K562 (cell line): Measurements from ENCODE around the gene ST6GALNAC3. TPM values are rescaled to one million over a fixed set of nuclear protein-coding genes. Genes with fewer than 3 reads are reported as not detected.

Experiments used
- ATAC-seq: fragments of 200-7000 bp; cut with Tn5 transposase; 3 replicates; pipeline ENCODE4 v1.9.1; 2020; ENCODE audit warnings: moderate library complexity
- BruUV-seq: library from RNA; stranded (reverse); fragments of 400-500 nt; replicated peaks from 2 replicates; lab custom pipeline; 2021; lab: Mats Ljungman, UMichigan
- CTCF ChIA-PET: fragments of 300-600 bp; formaldehyde crosslinking; extraction: SDS; loops from one replicate; lab custom pipeline; 2021; ENCODE audit warnings: low intra/inter-chr PET ratio; lab: Yijun Ruan, JAX
- POLR2A ChIA-PET: fragments of 300-600, 350-650 bp; sonication (Branson Sonifier 250); formaldehyde crosslinking; extraction: SDS; loops from one replicate; lab custom pipeline; 2021; ENCODE audit warnings: antibody characterized with exemption, inconsistent platforms; lab: Yijun Ruan, JAX
- DNase-seq, 4 experiments: peaks; one replicate each; pipeline versions ENCODE4 v3.0.0 to v3.0.0-alpha.2; 2011 to 2018; ENCODE audit warnings: low spot score in 3 of 4, mixed read lengths in 3 of 4; ENCODE audit errors: extremely low read depth in 1 of 4
- FAIRE-seq: peaks from 2 replicates; lab custom pipeline; 2011; peaks lifted over from hg19 to GRCh38; lab: Jason Lieb, UNC
- H2AFZ ChIP-seq: 2 replicates; pipeline ENCODE4 v1.6.0; 2011; ENCODE audit warnings: low read depth, low read length, control low read depth, inconsistent platforms
- H3K27ac ChIP-seq: fragments of 200-600 bp; 3 replicates; pipeline ENCODE4 v1.8.0; 2011; ENCODE audit warnings: low read depth, mild to moderate bottlenecking, control low read depth, inconsistent platforms, low read length, moderate library complexity, mixed read lengths; ENCODE audit errors: extremely low read depth
- H3K27me3 ChIP-seq, 2 experiments: fragments of 300-600 bp in 1 of 2; 2 replicates in 1 of 2; 3 replicates in 1 of 2; pipeline versions ENCODE4 v1.6.0 to v1.8.0; 2011; ENCODE audit warnings: inconsistent platforms in 2 of 2, low read length in 2 of 2, mild to moderate bottlenecking in 1 of 2, mixed read lengths in 1 of 2, moderate library complexity in 1 of 2; ENCODE audit not compliant: control insufficient read depth in 2 of 2, insufficient read depth in 2 of 2
- H3K36me3 ChIP-seq: fragments of 300-600 bp; 3 replicates; pipeline ENCODE4 v1.8.0; 2011; ENCODE audit warnings: mild to moderate bottlenecking, low read length, inconsistent platforms; ENCODE audit not compliant: control insufficient read depth, insufficient read depth
- H3K4me1 ChIP-seq, 2 experiments: fragments of 200-600 bp in 1 of 2; replicated peaks in 1 of 2; 2 replicates in 1 of 2; 3 replicates in 1 of 2; pipeline versions ENCODE4 v1.5.1 to v1.8.0; 2011; ENCODE audit warnings: inconsistent platforms in 2 of 2, low read length in 2 of 2, mild to moderate bottlenecking in 1 of 2, mixed read lengths in 1 of 2, moderate library complexity in 1 of 2; ENCODE audit not compliant: control insufficient read depth in 2 of 2, insufficient read depth in 2 of 2
- H3K4me2 ChIP-seq: 2 replicates; pipeline ENCODE4 v1.6.1; 2011; ENCODE audit warnings: low read length, control low read depth, inconsistent platforms, mixed read lengths; ENCODE audit not compliant: insufficient read depth
- H3K4me3 ChIP-seq: fragments of 200-600 bp; sonication (generic), shearing (Covaris generic); 2 replicates; pipeline ENCODE4 v1.5.1; 2016; ENCODE audit warnings: control low read depth, inconsistent platforms
- H3K79me2 ChIP-seq: fragments of 200-600 bp; 3 replicates; pipeline ENCODE4 v1.8.0; 2011; ENCODE audit warnings: low read length, inconsistent platforms; ENCODE audit not compliant: control insufficient read depth, insufficient read depth
- H3K9ac ChIP-seq, 2 experiments: 2 replicates each; pipeline versions ENCODE4 v1.6.0 to v1.6.1; 2011; ENCODE audit warnings: low read depth in 2 of 2, low read length in 2 of 2, control low read depth in 1 of 2, inconsistent platforms in 1 of 2, mild to moderate bottlenecking in 1 of 2, mixed read lengths in 1 of 2; ENCODE audit not compliant: insufficient read depth in 1 of 2
- H3K9me1 ChIP-seq: one replicate; pipeline ENCODE4 v1.6.0; 2011; ENCODE audit warnings: inconsistent platforms, mild to moderate bottlenecking, low read length, moderate library complexity; ENCODE audit not compliant: control insufficient read depth, insufficient read depth
- H3K9me3 ChIP-seq: replicated peaks from 2 replicates; pipeline ENCODE4 v1.5.1; 2011; ENCODE audit warnings: low read depth, low read length, inconsistent platforms; ENCODE audit not compliant: control insufficient read depth, insufficient read depth
- H4K20me1 ChIP-seq: replicated peaks from 2 replicates; pipeline ENCODE4 v1.6.1; 2011; ENCODE audit warnings: low read length, inconsistent platforms, mixed read lengths; ENCODE audit not compliant: control insufficient read depth, insufficient read depth
- CHD1 ChIP-seq: fragments of 200-600 bp; sonication (generic); IDR thresholded peaks from one replicate; pipeline ENCODE4 v1.6.1; 2012; ENCODE audit warnings: mild to moderate bottlenecking, moderate library complexity, low read length, inconsistent platforms
- HDAC1 ChIP-seq, 2 experiments: fragments of 450-650 bp; IDR thresholded peaks; 2 replicates each; pipeline ENCODE4 v1.6.1; 2016 to 2017; ENCODE audit warnings: inconsistent platforms in 1 of 2, mild to moderate bottlenecking in 1 of 2, moderate library complexity in 1 of 2
- KLF13 ChIP-seq: fragments of 450-650 bp; IDR thresholded peaks from 2 replicates; pipeline ENCODE4 v1.6.1; 2016; ENCODE audit warnings: missing genetic modification characterization, low read depth, mild to moderate bottlenecking, missing compliant biosample characterization, moderate library complexity, borderline replicate concordance
- LARP7 ChIP-seq: fragments of 450-650 bp; IDR thresholded peaks from 2 replicates; pipeline ENCODE4 v1.6.1; 2016
- MTA3 ChIP-seq: fragments of 450-650 bp; formaldehyde crosslinking; IDR thresholded peaks from 2 replicates; pipeline ENCODE4 v1.6.1; 2017; ENCODE audit warnings: mild to moderate bottlenecking, borderline replicate concordance
- NCOR1 ChIP-seq: fragments of 450-650 bp; IDR thresholded peaks from 2 replicates; pipeline ENCODE4 v1.6.1; 2016; ENCODE audit warnings: mild to moderate bottlenecking, moderate library complexity
- NRF1 ChIP-seq, 2 experiments: fragments of 450-650 bp; IDR thresholded peaks in 1 of 2; conservative IDR thresholded peaks in 1 of 2; 2 replicates each; pipeline ENCODE4 v1.6.1; 2014; ENCODE audit warnings: mild to moderate bottlenecking in 2 of 2
- PHF20 ChIP-seq: fragments of 450-650 bp; IDR thresholded peaks from 2 replicates; pipeline ENCODE4 v1.6.1; 2018; ENCODE audit not compliant: partially characterized antibody
- PYGO2 ChIP-seq: fragments of 450-650 bp; IDR thresholded peaks from 2 replicates; pipeline ENCODE4 v1.6.1; 2016; ENCODE audit warnings: mild to moderate bottlenecking, missing genetic modification characterization, moderate library complexity, missing compliant biosample characterization
- SMARCB1 ChIP-seq: IDR thresholded peaks from 2 replicates; pipeline ENCODE4 v1.6.1; 2011; ENCODE audit warnings: improper control_type of control experiment, low read depth; ENCODE audit not compliant: insufficient read length
- SP2 ChIP-seq: IDR thresholded peaks from 2 replicates; pipeline ENCODE4 v1.6.1; 2011; ENCODE audit warnings: mild to moderate bottlenecking, low read depth, low read length, moderate library complexity; ENCODE audit not compliant: poor library complexity, severe bottlenecking; ENCODE audit errors: extremely low read depth
- TAF9B ChIP-seq: fragments of 450-650 bp; IDR thresholded peaks from 2 replicates; pipeline ENCODE4 v1.6.1; 2018; ENCODE audit warnings: mild to moderate bottlenecking; ENCODE audit not compliant: partially characterized antibody
- TAL1 ChIP-seq: fragments of 450-650 bp; IDR thresholded peaks from 2 replicates; pipeline ENCODE4 v1.6.1; 2016; ENCODE audit warnings: mild to moderate bottlenecking
- ZKSCAN1 ChIP-seq: fragments of 150-350 bp; IDR thresholded peaks from 2 replicates; pipeline ENCODE4 v1.6.1; 2016; ENCODE audit warnings: low read depth, low read length
- ZNF165 ChIP-seq: fragments of 250-450 bp; sonication (Bioruptor Pico); IDR thresholded peaks from 2 replicates; pipeline ENCODE4 v1.4.0; 2020; ENCODE audit warnings: borderline replicate concordance
- ZNF232 ChIP-seq: sonication (generic); formaldehyde crosslinking; IDR thresholded peaks from 2 replicates; pipeline ENCODE4 v1.8.0; 2022; ENCODE audit warnings: mild to moderate bottlenecking, missing genetic modification reagents
- ZNF696 ChIP-seq: fragments of 250-450 bp; sonication (Bioruptor Pico); conservative IDR thresholded peaks from 2 replicates; pipeline ENCODE4 v1.4.0; 2020; ENCODE audit warnings: mild to moderate bottlenecking, moderate library complexity
- WGBS: fragments of 100-300 bp; shearing (Covaris generic); methylation state at CpG from one replicate; pipeline ENCODE4 v1.1.6; 2016; ENCODE audit warnings: low coverage, mixed read lengths; ENCODE audit not compliant: insufficient coverage; ENCODE audit errors: missing lambda C conversion rate; 5-methylcytosine and 5-hydroxymethylcytosine counted together
- in situ Hi-C: fragments of 300-500 bp; cut with MboI; formaldehyde crosslinking; loops from 4 replicates; pipeline ENCODE4 v1.15.0; 2018; ENCODE audit warnings: inconsistent platforms, mixed read lengths
- intact Hi-C: fragments of 100-400 bp; cut with micrococcal nuclease; formaldehyde crosslinking; loops from 2 replicates; pipeline ENCODE4 v1.14.2; 2022
- polyA plus RNA-seq, 8 experiments: library from polyadenylated mRNA; depleted of rRNA in 4 of 8; stranded (reverse) in 5 of 8; unstranded in 3 of 8; fragments of >200 nt; fragmentation: Nextera tagmentation in 2 of 8; fragmentation: Illumina TruSeq in 1 of 8; extraction: Ambion mirVana in 2 of 8; extraction: Trizol in 1 of 8; gene quantifications; 2 replicates each; pipeline versions ENCODE4 v1.2.1 to v1.2.3, GENCODE V29; 2011 to 2014; ENCODE audit warnings: inconsistent platforms in 1 of 8, missing spikeins in 1 of 8
- total RNA-seq, 7 experiments: library from RNA; depleted of rRNA in 6 of 7; stranded (reverse); fragments of >200 nt in 6 of 7; fragmentation: Illumina TruSeq in 2 of 7; extraction: Trizol in 2 of 7; gene quantifications; 2 replicates each; pipeline versions ENCODE4 v1.2.1 to v1.2.3, GENCODE V29; 2011 to 2021; ENCODE audit warnings: low replicate concordance in 1 of 7
- TF ChIP-seq, protein P1 (sequence below): sonication (generic); formaldehyde crosslinking; IDR thresholded peaks from 2 replicates; pipeline ENCODE4 v1.8.1; 2022; ENCODE audit warnings: missing genetic modification reagents

Gene ST6GALNAC3
- total and polyA plus RNA-seq, 9 of the 15 experiments (the other 6 are each of a cell fraction or from before 2014, with no cell fraction given), result 0.04 to 0.29 (median 0.18) TPM; not detected in 6

DNA sequence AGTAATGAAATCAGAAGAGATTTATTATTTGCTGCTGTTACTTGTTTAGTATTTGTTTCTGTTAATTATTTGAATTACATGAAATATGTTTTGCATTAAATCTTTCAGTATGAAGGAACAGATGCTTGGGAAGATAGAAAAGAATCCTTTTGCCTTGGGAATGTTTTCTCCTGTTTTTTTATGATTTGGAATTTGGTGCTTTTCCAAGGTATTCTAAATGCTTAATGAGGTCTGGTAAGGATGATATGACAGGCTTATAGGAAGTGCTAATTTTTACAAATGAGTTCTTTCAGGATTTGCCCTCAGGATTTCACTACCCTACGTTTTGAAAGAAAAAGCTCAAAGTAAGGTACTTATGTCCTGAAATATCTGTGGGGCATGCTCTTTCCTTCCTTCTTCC, 25.6 kb upstream of the ST6GALNAC3 start:
- H3K79me2 ChIP-seq, result no peaks in the 10 kb centered on the region
- no peak overlapping the region for H2AFZ ChIP-seq
- ATAC-seq, result no peak
- H3K4me2 ChIP-seq, result no peak overlapping the region
- POLR2A ChIA-PET, result no interaction called here
- H3K27me3 ChIP-seq, result no peaks in the 10 kb centered on the region
- in situ Hi-C loops (no loop called here), intact Hi-C loops (no loop called here)
- no peaks in the 10 kb centered on the region for H4K20me1 ChIP-seq
- no peak overlapping the region for H3K27ac ChIP-seq
- no peak overlapping the region for H3K4me3 ChIP-seq
- DNase-seq, result no peak
- WGBS, result 0% methylated on average over 1 of the region's 1 CpG
- CTCF ChIA-PET, result no interaction called here
- no peaks in the 10 kb centered on the region for H3K9me1 ChIP-seq
- H3K36me3 ChIP-seq, result no peaks in the 10 kb centered on the region
- H3K9me3 ChIP-seq, result no peaks in the 10 kb centered on the region
- BruUV-seq, result no TSS peak
- FAIRE-seq, result no peak
- no peaks in the 10 kb centered on the region for H3K4me1 ChIP-seq
- TF ChIP-seq ZNF165, result no peak
- TF ChIP-seq KLF13 (tag), result no peak
- no peak for TF ChIP-seq NRF1 (conservative IDR thresholded peaks at IDR 0.05 in 1 of 2, IDR thresholded peaks at IDR 0.05 in 1 of 2)
- no peak for TF ChIP-seq ZKSCAN1
- TF ChIP-seq MTA3, result no peak
- TF ChIP-seq SP2, result no peak
- TF ChIP-seq ZNF696, result no peak
- TF ChIP-seq, protein P1, sequence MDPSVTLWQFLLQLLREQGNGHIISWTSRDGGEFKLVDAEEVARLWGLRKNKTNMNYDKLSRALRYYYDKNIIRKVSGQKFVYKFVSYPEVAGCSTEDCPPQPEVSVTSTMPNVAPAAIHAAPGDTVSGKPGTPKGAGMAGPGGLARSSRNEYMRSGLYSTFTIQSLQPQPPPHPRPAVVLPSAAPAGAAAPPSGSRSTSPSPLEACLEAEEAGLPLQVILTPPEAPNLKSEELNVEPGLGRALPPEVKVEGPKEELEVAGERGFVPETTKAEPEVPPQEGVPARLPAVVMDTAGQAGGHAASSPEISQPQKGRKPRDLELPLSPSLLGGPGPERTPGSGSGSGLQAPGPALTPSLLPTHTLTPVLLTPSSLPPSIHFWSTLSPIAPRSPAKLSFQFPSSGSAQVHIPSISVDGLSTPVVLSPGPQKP (CRISPR knock-in tag), result no peak
- TF ChIP-seq LARP7, result no peak
- TF ChIP-seq TAF9B, result no peak
- no peak for TF ChIP-seq HDAC1 (IDR thresholded peaks at IDR 0.05)
- no peak for TF ChIP-seq TAL1
- TF ChIP-seq PYGO2 (tag), result no peak
- TF ChIP-seq NCOR1, result no peak
- TF ChIP-seq PHF20, result no peak
- TF ChIP-seq SMARCB1, result no peak
- no peak for TF ChIP-seq CHD1
- TF ChIP-seq ZNF232 (CRISPR knock-in tag), result no peak
- no peak overlapping the region for H3K9ac ChIP-seq
